Measurements from ENCODE around the gene PROC. TPM values are rescaled to one million over a fixed set of nuclear protein-coding genes. Genes with fewer than 3 reads are reported as not detected.
A peak's percentile ranks its signal among the peaks of the same experiment; 100 is the strongest.

PROC gene
- total and polyA plus RNA-seq, 2 of the 8 experiments (the other 6 are each of a cell fraction or from before 2014, with no cell fraction given) = 1.5 to 1.6 TPM

DNA sequence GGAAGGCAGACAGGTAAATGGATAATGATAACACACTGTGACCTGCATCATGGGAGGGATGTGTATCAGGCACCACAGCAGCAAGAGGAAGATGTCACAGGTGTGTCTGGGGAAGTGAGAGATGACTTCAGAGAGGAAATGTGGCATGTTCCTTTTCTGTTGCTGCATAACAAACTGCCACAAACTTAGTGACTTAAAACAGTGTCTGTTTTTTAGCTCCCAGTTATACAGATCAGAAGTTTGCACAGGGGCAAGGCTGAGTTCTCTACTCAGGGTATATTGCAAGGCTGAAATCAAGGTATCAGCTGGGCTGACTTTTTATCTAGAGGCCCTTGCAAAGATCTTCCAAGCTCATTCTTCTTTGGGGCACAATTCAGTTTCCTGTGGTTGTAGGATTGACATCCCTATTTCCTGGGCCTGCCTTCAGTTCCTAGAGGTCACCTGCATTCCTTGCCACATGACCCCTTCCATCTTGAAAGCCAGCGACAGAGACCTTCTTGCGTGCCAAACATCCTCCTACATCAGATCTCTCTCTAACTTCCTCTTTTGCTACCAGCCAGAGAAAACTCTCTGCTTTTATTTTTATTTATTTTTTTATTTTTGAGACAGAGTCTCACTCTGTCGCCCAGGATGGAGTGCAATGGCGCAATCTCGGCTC lies 28.3 kb upstream of the PROC start:
- H2BK20ac ChIP-seq (ENCODE audit: low read length) = no peak overlapping the region
- peaks cover 0 to 8% (median 3%) of the 10 kb centered on the region in 4 experiments; a peak in 3 of 7 replicates for H3K4me1 ChIP-seq (replicated peaks in 1 of 4; ENCODE audit: control insufficient read depth in 3 of 4, insufficient read depth in 4 of 4, low read length in 3 of 4)
- H4K8ac ChIP-seq (ENCODE audit: extremely low read depth, insufficient read depth, low read length) = no peak overlapping the region
- no peak overlapping the region for H4K5ac ChIP-seq (ENCODE audit: insufficient read length, low read depth, low read length)
- no peak overlapping the region for H3K56ac ChIP-seq (replicated peaks; ENCODE audit: insufficient read length, low read depth, low read length)
- no peak overlapping the region for H3K4me3 ChIP-seq (ENCODE audit: extremely low read depth in 1 of 4, insufficient read depth in 2 of 4, low read depth in 3 of 4, low read length in 4 of 4)
- no peak overlapping the region for H2BK5ac ChIP-seq (ENCODE audit: low read depth, low read length)
- no peak overlapping the region for H3K27ac ChIP-seq (ENCODE audit: low read depth, low read length)
- 0 out of 4 replicates have a peak, but pooled peaks cover 0 to 3% of the 10 kb centered on the region in 2 experiments for H3K9me3 ChIP-seq (ENCODE audit: insufficient read depth in 2 of 2, low read depth in 1 of 2, low read length in 1 of 2)
- peaks cover 2% of the 10 kb centered on the region; the same call in 1 of the 2 replicates for H3K79me1 ChIP-seq (ENCODE audit: low read depth, low read length)
- no peak overlapping the region for H3K9ac ChIP-seq (replicated peaks in 1 of 4; ENCODE audit: extremely low read depth in 1 of 4, low read depth in 3 of 4, low read length in 3 of 4)
- TF ChIP-seq POLR2AphosphoS5 (IDR thresholded peaks at IDR 0.05; ENCODE audit: low read depth, low read length) = no peak
- TF ChIP-seq, protein P1, sequence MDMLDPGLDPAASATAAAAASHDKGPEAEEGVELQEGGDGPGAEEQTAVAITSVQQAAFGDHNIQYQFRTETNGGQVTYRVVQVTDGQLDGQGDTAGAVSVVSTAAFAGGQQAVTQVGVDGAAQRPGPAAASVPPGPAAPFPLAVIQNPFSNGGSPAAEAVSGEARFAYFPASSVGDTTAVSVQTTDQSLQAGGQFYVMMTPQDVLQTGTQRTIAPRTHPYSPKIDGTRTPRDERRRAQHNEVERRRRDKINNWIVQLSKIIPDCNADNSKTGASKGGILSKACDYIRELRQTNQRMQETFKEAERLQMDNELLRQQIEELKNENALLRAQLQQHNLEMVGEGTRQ (IDR thresholded peaks at IDR 0.05; ENCODE audit: low read length) = 0 out of 2 replicates have a peak, but pooled peaks have one; percentile 37
- no peaks in the 10 kb centered on the region for H3K36me3 ChIP-seq (ENCODE audit: control insufficient read depth in 2 of 4, insufficient read depth in 4 of 4, low read length in 3 of 4)
- H4K91ac ChIP-seq (replicated peaks; ENCODE audit: insufficient read length, low read length) = no peak overlapping the region
- H3K79me2 ChIP-seq (ENCODE audit: control insufficient read depth in 1 of 2, insufficient read depth in 2 of 2, low read length in 2 of 2) = peaks cover 0 to 21% of the 10 kb centered on the region in 2 experiments; a peak in 2 of 4 replicates
- 75% methylated on average over 5 of the region's 5 CpGs; no CpG with 5 or more reads in 1 of the 2 experiments for WGBS, 2 experiments (ENCODE audit: extremely low coverage in 1 of 2, insufficient coverage in 1 of 2, insufficient read length in 1 of 2, insufficient replicate concordance in 2 of 2, low coverage in 1 of 2, low lambda C conversion rate in 2 of 2, missing lambda C conversion rate in 1 of 2)
- no peak overlapping the region for H2AFZ ChIP-seq (ENCODE audit: low read length)
- peaks cover 5% of the 10 kb centered on the region for H3K23me2 ChIP-seq (ENCODE audit: low read depth, low read length)
- no peak overlapping the region for H3K4me2 ChIP-seq (ENCODE audit: insufficient read depth in 1 of 2, low read depth in 2 of 2, low read length in 2 of 2)
- ChIA-PET POLR2A (ENCODE audit: partially characterized antibody) (interaction anchor here (1.5 to 2.1 kb wide), 3 partner anchors 9 to 12 kb away, joined by 3 to 12 read pairs (median 5); no protein-coding TSS in a partner anchor), CTCF (ENCODE audit: partially characterized antibody) (interaction anchor here (0.9 to 1.9 kb wide), 6 partner anchors 11 to 64 kb away, joined by 3 to 7 read pairs (median 4); no protein-coding TSS in a partner anchor)
- no peak overlapping the region for H2BK120ac ChIP-seq (replicated peaks; ENCODE audit: low read depth, low read length)
- no peak for FAIRE-seq
- DNase-seq (ENCODE audit: low read depth in 1 of 2, low spot score in 2 of 2) = no peak
- no peaks in the 10 kb centered on the region; a peak in 1 of 7 replicates for H3K27me3 ChIP-seq (replicated peaks in 1 of 4; ENCODE audit: control insufficient read depth in 3 of 4, extremely low read depth in 1 of 4, insufficient read depth in 3 of 4, low read length in 3 of 4)
- H4K20me1 ChIP-seq (replicated peaks in 1 of 2; ENCODE audit: control insufficient read depth in 1 of 2, insufficient read depth in 2 of 2, low read length in 2 of 2) = peaks cover 0 to 4% of the 10 kb centered on the region in 2 experiments
- H2AK5ac ChIP-seq (ENCODE audit: low read depth, low read length) = no peak overlapping the region
- no peak overlapping the region for H2BK15ac ChIP-seq (ENCODE audit: low read length)
- H2BK12ac ChIP-seq (ENCODE audit: low read depth, low read length) = no peak overlapping the region
- H3K14ac ChIP-seq (ENCODE audit: insufficient read length) = no peak overlapping the region
- no peak overlapping the region for H3K23ac ChIP-seq (ENCODE audit: insufficient read length)
- H3K4ac ChIP-seq (replicated peaks; ENCODE audit: insufficient read length, low read depth, low read length) = no peak overlapping the region
- no peak overlapping the region for H3K18ac ChIP-seq (ENCODE audit: extremely low read depth, low read length)
